Measurements from ENCODE around the gene PPM1D. TPM values are rescaled to one million over a fixed set of nuclear protein-coding genes. Genes with fewer than 3 reads are reported as not detected.

The PPM1D gene
- total RNA-seq, 4 donors from 2014 or later = 11.3 to 19.5 (median 15.2) TPM

DNA sequence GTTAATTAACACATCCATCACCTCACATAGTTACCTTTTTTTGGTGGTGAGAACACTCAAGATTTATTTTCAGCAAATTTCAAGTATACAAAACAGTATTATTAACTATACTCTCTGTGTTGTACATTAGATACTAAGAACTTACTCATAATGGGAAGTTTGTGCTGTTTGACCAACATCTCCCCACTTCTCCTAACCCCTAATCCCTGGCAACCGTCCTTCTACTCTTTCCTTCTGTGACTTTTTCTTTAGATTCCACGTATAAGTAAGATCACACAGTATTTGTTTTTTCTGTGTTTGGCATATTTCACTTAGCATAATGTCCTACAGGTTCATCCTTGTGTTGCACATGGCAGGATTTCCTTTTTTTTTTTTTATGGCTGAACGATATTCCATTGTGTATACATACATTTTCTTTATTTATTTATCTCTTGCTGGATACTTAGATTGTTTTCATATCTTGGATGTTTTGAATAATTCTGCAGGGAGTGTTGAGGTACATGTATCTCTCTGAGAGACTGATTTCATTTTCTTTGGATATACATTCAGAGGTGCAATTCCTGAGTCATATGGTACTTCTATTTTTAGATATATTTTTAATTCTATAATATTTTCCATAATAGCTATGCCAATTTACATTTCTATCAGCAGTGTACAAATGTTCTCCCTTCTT is 19.0 kb downstream of the PPM1D start:
- DNase-seq = no peak
- Histone ChIP-seq H3K27ac (no peak overlapping the region), H3K9me3 (no peaks in the 10 kb centered on the region), H3K27me3 (no peaks in the 10 kb centered on the region), H3K4me3 (replicated peaks in 1 of 3) (no peak overlapping the region), H3K36me3 (no peaks in the 10 kb centered on the region), H3K4me1 (peaks cover 0 to 14% of the 10 kb centered on the region in 2 donors)
- no peak for TF ChIP-seq POLR2A (IDR thresholded peaks at IDR 0.05)
- TF ChIP-seq, protein P1, sequence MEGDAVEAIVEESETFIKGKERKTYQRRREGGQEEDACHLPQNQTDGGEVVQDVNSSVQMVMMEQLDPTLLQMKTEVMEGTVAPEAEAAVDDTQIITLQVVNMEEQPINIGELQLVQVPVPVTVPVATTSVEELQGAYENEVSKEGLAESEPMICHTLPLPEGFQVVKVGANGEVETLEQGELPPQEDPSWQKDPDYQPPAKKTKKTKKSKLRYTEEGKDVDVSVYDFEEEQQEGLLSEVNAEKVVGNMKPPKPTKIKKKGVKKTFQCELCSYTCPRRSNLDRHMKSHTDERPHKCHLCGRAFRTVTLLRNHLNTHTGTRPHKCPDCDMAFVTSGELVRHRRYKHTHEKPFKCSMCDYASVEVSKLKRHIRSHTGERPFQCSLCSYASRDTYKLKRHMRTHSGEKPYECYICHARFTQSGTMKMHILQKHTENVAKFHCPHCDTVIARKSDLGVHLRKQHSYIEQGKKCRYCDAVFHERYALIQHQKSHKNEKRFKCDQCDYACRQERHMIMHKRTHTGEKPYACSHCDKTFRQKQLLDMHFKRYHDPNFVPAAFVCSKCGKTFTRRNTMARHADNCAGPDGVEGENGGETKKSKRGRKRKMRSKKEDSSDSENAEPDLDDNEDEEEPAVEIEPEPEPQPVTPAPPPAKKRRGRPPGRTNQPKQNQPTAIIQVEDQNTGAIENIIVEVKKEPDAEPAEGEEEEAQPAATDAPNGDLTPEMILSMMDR (IDR thresholded peaks at IDR 0.05) = no peak
- 61 to 74% methylated on average over 3 of the region's 3 CpGs for WGBS, 2 donors
- intact Hi-C loops (cut with DNase I) = no loop called here

DNA sequence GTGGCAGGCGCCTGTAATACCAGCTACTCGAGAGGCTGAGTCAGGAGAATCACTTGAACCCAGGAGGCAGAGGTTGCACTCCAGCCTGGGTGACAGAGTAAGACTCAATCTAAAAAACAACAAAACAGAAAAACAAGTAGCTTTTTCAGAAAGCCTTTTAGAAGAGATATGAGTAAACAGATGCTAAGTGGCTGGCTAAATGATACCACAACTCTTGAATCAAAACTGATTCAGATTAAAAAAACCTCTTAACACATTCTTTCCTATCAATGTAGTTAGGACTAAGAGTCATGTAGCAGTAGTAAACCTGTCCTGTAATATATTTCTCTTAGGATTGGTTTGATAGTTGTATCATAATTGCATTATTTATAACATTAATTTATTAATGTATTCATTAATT is 23.0 kb downstream of the PPM1D start:
- no peak for TF ChIP-seq POLR2A (IDR thresholded peaks at IDR 0.05)
- TF ChIP-seq, protein P1 (IDR thresholded peaks at IDR 0.05) = no peak
- H3K27ac ChIP-seq = no peak overlapping the region
- peaks cover 0 to 4% of the 10 kb centered on the region in 2 donors for H3K36me3 ChIP-seq
- intact Hi-C loops (cut with DNase I) = no loop called here
- no peak for DNase-seq
- WGBS, 2 donors = 94 to 96% methylated on average over 2 of the region's 2 CpGs
- H3K4me3 ChIP-seq (replicated peaks in 1 of 3) = no peak overlapping the region
- peaks cover 0 to 9% of the 10 kb centered on the region in 2 donors for H3K4me1 ChIP-seq
- no peaks in the 10 kb centered on the region for H3K9me3 ChIP-seq
- no peaks in the 10 kb centered on the region for H3K27me3 ChIP-seq

DNA sequence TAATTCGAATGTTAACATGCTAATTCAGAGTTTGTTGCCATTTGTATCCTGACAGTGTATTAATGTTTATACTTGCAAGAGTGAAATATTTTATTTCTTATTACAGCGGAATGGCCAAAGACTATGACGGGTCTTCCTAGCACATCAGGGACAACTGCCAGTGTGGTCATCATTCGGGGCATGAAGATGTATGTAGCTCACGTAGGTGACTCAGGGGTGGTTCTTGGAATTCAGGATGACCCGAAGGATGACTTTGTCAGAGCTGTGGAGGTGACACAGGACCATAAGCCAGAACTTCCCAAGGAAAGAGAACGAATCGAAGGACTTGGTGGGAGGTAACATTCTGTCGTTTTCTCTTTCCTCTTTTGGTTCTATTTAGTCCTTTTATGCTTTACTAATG is 23.4 kb downstream of the PPM1D start:
- Histone ChIP-seq H3K27me3 (no peaks in the 10 kb centered on the region), H3K27ac (no peak overlapping the region), H3K9me3 (no peaks in the 10 kb centered on the region), H3K36me3 (peaks cover 0 to 4% of the 10 kb centered on the region in 2 donors), H3K4me1 (peaks cover 0 to 9% of the 10 kb centered on the region in 2 donors), H3K4me3 (replicated peaks in 1 of 3) (no peak overlapping the region)
- intact Hi-C loops (cut with DNase I) = no loop called here
- DNase-seq = no peak
- 95 to 96% methylated on average over 9 of the region's 9 CpGs for WGBS, 2 donors
- TF ChIP-seq POLR2A (IDR thresholded peaks at IDR 0.05) = no peak
- TF ChIP-seq, protein P1 (IDR thresholded peaks at IDR 0.05) = no peak

DNA sequence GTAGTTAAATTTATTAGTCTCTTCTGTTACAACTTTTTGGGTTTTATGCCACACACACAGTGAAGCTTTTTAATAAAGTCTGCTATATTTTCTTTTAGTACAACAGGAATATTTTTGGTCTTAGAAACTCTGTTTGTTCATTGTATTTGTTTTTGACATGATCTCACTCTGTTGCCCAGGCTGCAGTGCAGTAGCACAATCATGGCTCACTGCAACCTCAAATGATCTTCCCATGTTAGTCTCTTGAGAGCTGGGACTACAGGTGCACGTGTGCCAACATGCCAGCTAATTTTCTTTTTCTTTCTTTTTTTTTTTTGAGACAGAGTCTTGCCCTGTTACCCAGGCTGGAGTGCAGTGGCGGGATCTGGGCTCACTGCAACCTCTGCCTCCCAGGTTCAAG is 27.1 kb downstream of the PPM1D start:
- Histone ChIP-seq H3K27me3 (no peaks in the 10 kb centered on the region), H3K4me3 (replicated peaks in 1 of 3) (no peak overlapping the region), H3K4me1 (peaks cover 0 to 3% of the 10 kb centered on the region in 2 donors), H3K27ac (no peak overlapping the region), H3K9me3 (no peaks in the 10 kb centered on the region), H3K36me3 (peaks cover 0 to 4% of the 10 kb centered on the region in 2 donors)
- DNase-seq = no peak
- 88 to 90% methylated on average over 2 of the region's 2 CpGs for WGBS, 2 donors
- no peak for TF ChIP-seq POLR2A (IDR thresholded peaks at IDR 0.05)
- TF ChIP-seq, protein P1 (IDR thresholded peaks at IDR 0.05) = no peak
- intact Hi-C loops (cut with DNase I) = no loop called here

DNA sequence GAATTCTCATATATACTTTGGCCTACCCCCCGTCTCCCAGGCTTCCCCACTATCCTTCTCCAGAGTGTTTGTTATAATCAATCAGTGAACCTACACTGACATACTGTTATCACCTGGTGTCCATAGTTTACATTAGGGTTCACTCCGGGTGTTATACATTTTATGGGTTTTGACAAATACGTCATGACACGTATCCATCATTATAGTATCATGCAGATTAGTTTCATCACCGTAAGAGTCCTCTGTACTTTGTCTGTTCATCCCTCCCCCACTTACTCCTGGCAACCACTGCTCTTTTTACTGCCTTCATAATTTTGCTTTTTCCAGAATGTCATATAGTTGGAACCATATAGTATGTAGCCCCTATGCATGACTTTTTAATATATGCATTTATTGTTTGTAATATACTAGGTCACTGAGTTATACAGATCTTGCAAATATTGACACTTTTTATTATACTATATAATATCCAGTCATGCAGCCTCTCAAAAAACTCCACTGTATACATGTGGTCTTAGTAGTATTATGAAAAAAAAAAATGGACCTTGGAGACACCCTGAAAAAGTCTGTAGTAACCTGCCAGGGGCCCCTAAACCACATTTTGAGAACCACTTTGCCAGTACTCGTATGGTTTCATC is 28.4 kb downstream of the PPM1D start:
- H3K27ac ChIP-seq = no peak overlapping the region
- peaks cover 0 to 4% of the 10 kb centered on the region in 2 donors for H3K36me3 ChIP-seq
- 94 to 97% methylated on average over 6 of the region's 6 CpGs for WGBS, 2 donors
- no peak for DNase-seq
- no peak for TF ChIP-seq POLR2A (IDR thresholded peaks at IDR 0.05)
- TF ChIP-seq, protein P1 (IDR thresholded peaks at IDR 0.05) = no peak
- no peak overlapping the region for H3K4me3 ChIP-seq (replicated peaks in 1 of 3)
- no peaks in the 10 kb centered on the region for H3K9me3 ChIP-seq
- intact Hi-C loops (cut with DNase I) = no loop called here
- H3K27me3 ChIP-seq = no peaks in the 10 kb centered on the region
- peaks cover 0 to 3% of the 10 kb centered on the region in 2 donors for H3K4me1 ChIP-seq

All from thyroid gland (tissue), 4 donors.